Measurements from ENCODE around the gene SYNGR1.

Gene SYNGR1

GRCh38 chr22:39361496-39361895 lies 11.7 kb downstream of the SYNGR1 start:
- peaks cover 18% of the 10 kb centered on the region for H3K4me1 ChIP-seq (ENCODE audit: control insufficient read depth, insufficient read depth, low read length)
- H3K27me3 ChIP-seq (ENCODE audit: control insufficient read depth, insufficient read depth, low read length, poor library complexity, severe bottlenecking), result no peaks in the 10 kb centered on the region
- no peak overlapping the region for H3K4me3 ChIP-seq (ENCODE audit: insufficient read depth, low read depth, low read length)
- whole genome bisulfite sequencing, 2 experiments, result 92 to 94% methylated on average over 7 of the region's 7 CpGs
- H3K36me3 ChIP-seq (ENCODE audit: control insufficient read depth, insufficient read depth, low read length), result no peaks in the 10 kb centered on the region
- no peaks in the 10 kb centered on the region for H3K9me3 ChIP-seq (ENCODE audit: control insufficient read depth, low read length)
- H3K27ac ChIP-seq (ENCODE audit: insufficient read depth, low read depth, low read length, poor library complexity, severe bottlenecking), result no peak overlapping the region

DNA sequence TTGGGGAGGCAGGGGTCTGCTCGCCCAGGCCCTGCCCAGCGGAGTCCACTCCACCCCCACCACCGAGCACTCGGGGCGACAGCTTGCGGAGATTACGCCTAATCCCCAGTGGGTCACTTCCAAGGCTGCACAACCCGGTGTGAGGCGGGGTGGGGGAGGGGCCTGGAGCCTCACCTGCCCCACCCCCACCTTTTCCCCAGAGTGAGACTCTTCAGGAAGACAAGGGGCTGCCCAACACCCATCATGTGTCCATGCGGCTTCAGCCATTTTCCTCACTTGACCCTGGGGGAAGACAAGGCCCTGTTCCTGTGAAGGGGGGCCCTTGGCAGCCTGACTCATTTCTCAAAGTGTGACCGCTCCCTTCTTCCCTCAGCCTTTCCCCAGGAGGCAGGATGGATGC lies 12.5 kb downstream of the SYNGR1 start:
- no peaks in the 10 kb centered on the region for H3K27me3 ChIP-seq (ENCODE audit: control insufficient read depth, insufficient read depth, low read length, poor library complexity, severe bottlenecking)
- no peaks in the 10 kb centered on the region for H3K36me3 ChIP-seq (ENCODE audit: control insufficient read depth, insufficient read depth, low read length)
- H3K27ac ChIP-seq (ENCODE audit: insufficient read depth, low read depth, low read length, poor library complexity, severe bottlenecking), result no peak overlapping the region
- no peak overlapping the region for H3K4me3 ChIP-seq (ENCODE audit: insufficient read depth, low read depth, low read length)
- WGBS, 2 experiments, result 60 to 64% methylated on average over 11 of the region's 11 CpGs
- peaks cover 18% of the 10 kb centered on the region for H3K4me1 ChIP-seq (ENCODE audit: control insufficient read depth, insufficient read depth, low read length)
- no peaks in the 10 kb centered on the region for H3K9me3 ChIP-seq (ENCODE audit: control insufficient read depth, low read length)

- Histone ChIP-seq H3K27me3 (ENCODE audit: control insufficient read depth, insufficient read depth, low read length, poor library complexity, severe bottlenecking) (no peaks in the 10 kb centered on the region), H3K9me3 (ENCODE audit: control insufficient read depth, low read length) (no peaks in the 10 kb centered on the region), H3K4me1 (ENCODE audit: control insufficient read depth, insufficient read depth, low read length) (peaks cover 18% of the 10 kb centered on the region), H3K27ac (ENCODE audit: insufficient read depth, low read depth, low read length, poor library complexity, severe bottlenecking) (no peak overlapping the region), H3K4me3 (ENCODE audit: insufficient read depth, low read depth, low read length) (no peak overlapping the region), H3K36me3 (ENCODE audit: control insufficient read depth, insufficient read depth, low read length) (no peaks in the 10 kb centered on the region)
- 72 to 74% methylated on average over 4 of the region's 4 CpGs for WGBS, 2 experiments
Observed at GRCh38 chr22:39362932-39363331, 13.1 kb downstream of the SYNGR1 start.

- H3K4me1 ChIP-seq (ENCODE audit: control insufficient read depth, insufficient read depth, low read length), result peaks cover 25% of the 10 kb centered on the region
- H3K4me3 ChIP-seq (ENCODE audit: insufficient read depth, low read depth, low read length), result no peak overlapping the region
- H3K27me3 ChIP-seq (ENCODE audit: control insufficient read depth, insufficient read depth, low read length, poor library complexity, severe bottlenecking), result no peaks in the 10 kb centered on the region
- no peak overlapping the region for H3K27ac ChIP-seq (ENCODE audit: insufficient read depth, low read depth, low read length, poor library complexity, severe bottlenecking)
- H3K36me3 ChIP-seq (ENCODE audit: control insufficient read depth, insufficient read depth, low read length), result no peaks in the 10 kb centered on the region
- WGBS, 2 experiments, result 78 to 79% methylated on average over 19 of the region's 19 CpGs
- H3K9me3 ChIP-seq (ENCODE audit: control insufficient read depth, low read length), result no peaks in the 10 kb centered on the region
Observed at GRCh38 chr22:39363751-39364515, 14.1 kb downstream of the SYNGR1 start.

GRCh38 chr22:39364714-39365491 lies 15.1 kb downstream of the SYNGR1 start:
- no peaks in the 10 kb centered on the region for H3K36me3 ChIP-seq (ENCODE audit: control insufficient read depth, insufficient read depth, low read length)
- H3K9me3 ChIP-seq (ENCODE audit: control insufficient read depth, low read length), result no peaks in the 10 kb centered on the region
- 91 to 92% methylated on average over 11 of the region's 11 CpGs for WGBS, 2 experiments
- H3K27me3 ChIP-seq (ENCODE audit: control insufficient read depth, insufficient read depth, low read length, poor library complexity, severe bottlenecking), result no peaks in the 10 kb centered on the region
- H3K4me1 ChIP-seq (ENCODE audit: control insufficient read depth, insufficient read depth, low read length), result peaks cover 25% of the 10 kb centered on the region
- H3K4me3 ChIP-seq (ENCODE audit: insufficient read depth, low read depth, low read length), result no peak overlapping the region
- H3K27ac ChIP-seq (ENCODE audit: insufficient read depth, low read depth, low read length, poor library complexity, severe bottlenecking), result no peak overlapping the region

DNA sequence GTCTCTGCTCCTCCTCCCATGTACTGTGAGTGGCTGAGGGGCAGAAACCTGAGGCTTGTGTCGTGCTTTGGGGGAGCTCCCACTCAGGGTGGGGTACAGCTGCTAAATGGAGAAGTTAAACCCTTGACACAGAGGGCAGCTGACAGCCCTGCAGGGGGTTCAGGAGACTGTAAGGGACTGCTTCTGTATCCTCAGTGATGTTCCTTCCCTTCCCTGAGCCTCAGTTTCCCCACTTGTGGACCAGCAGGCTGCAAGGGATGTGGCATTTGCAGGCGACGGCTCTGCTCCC lies 15.6 kb downstream of the SYNGR1 start:
- Histone ChIP-seq H3K9me3 (ENCODE audit: control insufficient read depth, low read length) (no peaks in the 10 kb centered on the region), H3K36me3 (ENCODE audit: control insufficient read depth, insufficient read depth, low read length) (no peaks in the 10 kb centered on the region), H3K4me3 (ENCODE audit: insufficient read depth, low read depth, low read length) (no peak overlapping the region), H3K27ac (ENCODE audit: insufficient read depth, low read depth, low read length, poor library complexity, severe bottlenecking) (no peak overlapping the region), H3K4me1 (ENCODE audit: control insufficient read depth, insufficient read depth, low read length) (peaks cover 23% of the 10 kb centered on the region), H3K27me3 (ENCODE audit: control insufficient read depth, insufficient read depth, low read length, poor library complexity, severe bottlenecking) (no peaks in the 10 kb centered on the region)
- 85 to 95% methylated on average over 3 of the region's 3 CpGs for WGBS, 2 experiments

- Histone ChIP-seq H3K27me3 (ENCODE audit: control insufficient read depth, insufficient read depth, low read length, poor library complexity, severe bottlenecking) (no peaks in the 10 kb centered on the region), H3K9me3 (ENCODE audit: control insufficient read depth, low read length) (no peaks in the 10 kb centered on the region), H3K4me1 (ENCODE audit: control insufficient read depth, insufficient read depth, low read length) (peaks cover 19% of the 10 kb centered on the region), H3K27ac (ENCODE audit: insufficient read depth, low read depth, low read length, poor library complexity, severe bottlenecking) (no peak overlapping the region), H3K4me3 (ENCODE audit: insufficient read depth, low read depth, low read length) (no peak overlapping the region), H3K36me3 (ENCODE audit: control insufficient read depth, insufficient read depth, low read length) (no peaks in the 10 kb centered on the region)
- 91 to 93% methylated on average over 9 of the region's 9 CpGs for WGBS, 2 experiments
Observed at GRCh38 chr22:39367035-39367434, 17.2 kb downstream of the SYNGR1 start.

DNA sequence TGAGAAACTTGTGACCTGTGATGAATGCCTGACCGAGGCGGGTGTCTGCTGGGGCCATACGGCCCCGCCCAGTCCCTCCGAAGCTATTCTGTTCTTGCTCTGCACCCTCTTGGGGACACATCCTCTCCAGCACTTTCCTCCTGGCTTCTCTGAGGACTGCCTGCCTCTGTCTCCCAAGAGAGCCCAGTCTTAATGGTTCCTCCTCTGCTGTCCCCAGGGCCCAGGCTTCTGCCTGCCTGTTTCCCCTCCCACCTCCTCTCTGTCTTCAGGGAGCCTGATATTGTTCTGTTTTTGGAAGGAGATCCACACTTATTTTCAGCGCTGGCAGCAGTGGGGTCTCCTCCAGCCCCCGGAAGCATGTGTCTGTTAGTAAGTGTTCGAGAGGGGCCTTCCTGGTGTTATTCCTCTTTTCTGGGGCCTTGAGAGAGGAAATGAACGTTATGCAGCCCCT lies 18.7 kb downstream of the SYNGR1 start:
- H3K4me1 ChIP-seq (ENCODE audit: control insufficient read depth, insufficient read depth, low read length), result peaks cover 14% of the 10 kb centered on the region
- H3K36me3 ChIP-seq (ENCODE audit: control insufficient read depth, insufficient read depth, low read length), result no peaks in the 10 kb centered on the region
- no peak overlapping the region for H3K27ac ChIP-seq (ENCODE audit: insufficient read depth, low read depth, low read length, poor library complexity, severe bottlenecking)
- H3K27me3 ChIP-seq (ENCODE audit: control insufficient read depth, insufficient read depth, low read length, poor library complexity, severe bottlenecking), result no peaks in the 10 kb centered on the region
- WGBS, 2 experiments, result 85 to 87% methylated on average over 9 of the region's 9 CpGs
- H3K4me3 ChIP-seq (ENCODE audit: insufficient read depth, low read depth, low read length), result no peak overlapping the region
- no peaks in the 10 kb centered on the region for H3K9me3 ChIP-seq (ENCODE audit: control insufficient read depth, low read length)

DNA sequence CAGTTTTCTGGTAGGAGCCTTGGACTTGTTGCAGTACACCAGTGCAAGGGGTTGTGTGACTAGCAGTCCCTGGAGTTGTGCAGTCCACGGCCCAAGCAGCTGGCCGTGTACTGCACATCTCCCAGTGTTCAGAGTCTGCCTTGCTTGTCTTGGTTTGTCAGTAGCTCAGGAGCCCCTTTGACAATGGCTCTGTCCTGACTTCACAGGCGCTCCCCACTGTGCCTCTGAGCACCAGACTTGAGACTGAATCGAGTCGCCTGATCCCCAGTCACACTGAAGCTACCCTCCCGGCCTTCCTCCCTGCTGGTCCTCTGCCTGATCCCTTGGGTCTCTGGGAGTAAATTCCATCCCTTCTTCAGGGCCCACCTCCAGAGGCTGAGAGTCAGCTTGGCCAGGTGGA lies 19.4 kb downstream of the SYNGR1 start:
- WGBS, 2 experiments, result 80 to 81% methylated on average over 6 of the region's 6 CpGs
- no peaks in the 10 kb centered on the region for H3K36me3 ChIP-seq (ENCODE audit: control insufficient read depth, insufficient read depth, low read length)
- peaks cover 7% of the 10 kb centered on the region for H3K4me1 ChIP-seq (ENCODE audit: control insufficient read depth, insufficient read depth, low read length)
- no peak overlapping the region for H3K27ac ChIP-seq (ENCODE audit: insufficient read depth, low read depth, low read length, poor library complexity, severe bottlenecking)
- no peak overlapping the region for H3K4me3 ChIP-seq (ENCODE audit: insufficient read depth, low read depth, low read length)
- H3K9me3 ChIP-seq (ENCODE audit: control insufficient read depth, low read length), result no peaks in the 10 kb centered on the region
- H3K27me3 ChIP-seq (ENCODE audit: control insufficient read depth, insufficient read depth, low read length, poor library complexity, severe bottlenecking), result no peaks in the 10 kb centered on the region

GRCh38 chr22:39369586-39369985 lies 19.8 kb downstream of the SYNGR1 start:
- 95 to 97% methylated on average over 3 of the region's 3 CpGs for WGBS, 2 experiments
- H3K4me1 ChIP-seq (ENCODE audit: control insufficient read depth, insufficient read depth, low read length), result peaks cover 7% of the 10 kb centered on the region
- H3K36me3 ChIP-seq (ENCODE audit: control insufficient read depth, insufficient read depth, low read length), result no peaks in the 10 kb centered on the region
- H3K27ac ChIP-seq (ENCODE audit: insufficient read depth, low read depth, low read length, poor library complexity, severe bottlenecking), result no peak overlapping the region
- H3K27me3 ChIP-seq (ENCODE audit: control insufficient read depth, insufficient read depth, low read length, poor library complexity, severe bottlenecking), result no peaks in the 10 kb centered on the region
- H3K9me3 ChIP-seq (ENCODE audit: control insufficient read depth, low read length), result no peaks in the 10 kb centered on the region
- no peak overlapping the region for H3K4me3 ChIP-seq (ENCODE audit: insufficient read depth, low read depth, low read length)

Measured in ectodermal cell (in vitro differentiated cells).